NCI-H1105 treated with DMSO at 0.1 percent for 48 hours (cell line): ENCODE measurements around the gene TMIGD1.
"Not testable (repeated sequence)": the region's sequence is repeated elsewhere in the genome, so short reads cannot be mapped to it uniquely, and the experiment has no call there.

Experiments
- DNase-seq: peaks from one replicate; lab custom pipeline; 2025; lab: John Stamatoyannopoulos, UW

TMIGD1 gene

DNA sequence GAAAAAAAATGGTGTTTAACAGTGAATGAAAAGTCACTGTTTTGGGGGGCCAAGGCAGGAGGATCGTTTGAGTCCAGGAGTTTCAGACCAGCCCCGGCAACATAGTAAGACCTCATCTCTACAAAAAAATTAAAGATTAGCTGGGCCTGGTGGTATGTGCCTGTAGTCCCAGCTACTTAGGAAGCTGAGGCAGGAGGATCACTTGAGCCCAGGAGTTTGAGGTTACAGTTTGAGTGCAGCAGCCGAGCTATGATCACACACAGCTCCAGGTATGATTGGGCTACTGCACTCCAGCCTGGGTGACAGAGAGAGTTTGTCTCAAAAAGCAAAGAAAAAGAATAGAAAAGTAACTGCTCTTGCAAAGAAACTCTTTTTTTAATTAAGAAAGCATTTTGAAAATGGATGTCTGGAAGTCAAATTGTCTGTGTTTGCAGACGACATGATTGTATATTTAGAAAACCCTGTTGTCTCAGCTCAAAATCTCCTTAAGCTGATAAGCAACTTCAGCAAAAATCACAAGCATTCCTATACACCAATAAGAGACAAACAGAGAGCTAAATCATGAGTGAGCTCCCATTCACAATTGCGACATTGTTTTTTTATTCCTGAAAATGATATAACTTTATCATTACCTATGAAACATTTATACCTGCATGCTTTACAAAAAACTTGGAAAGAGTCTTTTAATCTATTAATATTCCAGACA lies 24.4 kb upstream of the TMIGD1 start:
- DNase-seq: no peak

DNA sequence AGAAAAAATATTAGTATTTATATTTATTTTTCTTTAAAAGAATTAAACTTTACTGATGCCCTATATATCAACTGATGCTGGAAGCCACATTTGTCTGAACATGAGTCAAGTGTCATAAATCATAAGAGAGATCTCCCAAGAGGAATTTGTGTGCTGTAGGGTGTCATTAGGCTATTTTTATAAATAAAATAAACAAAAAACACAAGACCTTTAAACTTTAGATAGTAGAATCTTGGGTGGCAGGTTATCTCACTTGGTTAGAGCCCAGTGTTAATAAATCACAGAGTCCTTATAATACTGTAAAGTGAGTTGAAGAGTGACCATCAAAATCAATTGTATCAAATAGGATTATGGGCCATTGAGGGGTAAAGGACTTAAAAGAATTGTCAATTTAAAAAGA lies 23.6 kb upstream of the TMIGD1 start:
- DNase-seq: no peak

DNA sequence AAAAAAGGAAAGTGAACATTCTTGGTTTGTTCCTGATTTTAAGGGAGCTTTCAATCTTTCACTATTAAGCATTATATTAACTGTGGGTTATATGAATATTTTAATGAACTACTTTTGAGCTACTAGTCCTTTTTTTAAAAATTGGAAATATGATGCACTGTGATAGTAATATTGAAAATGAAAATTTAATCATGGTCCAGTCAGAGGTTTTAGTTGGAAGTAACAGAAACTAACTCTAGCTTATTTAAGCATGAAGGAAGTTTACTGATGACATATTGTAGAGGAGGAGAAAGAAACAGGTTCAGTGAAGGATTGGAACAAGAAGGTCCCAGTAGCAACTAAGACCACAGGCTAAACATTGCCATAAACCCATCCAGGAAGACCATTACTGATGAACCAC lies 20.8 kb upstream of the TMIGD1 start:
- no peak for DNase-seq

DNA sequence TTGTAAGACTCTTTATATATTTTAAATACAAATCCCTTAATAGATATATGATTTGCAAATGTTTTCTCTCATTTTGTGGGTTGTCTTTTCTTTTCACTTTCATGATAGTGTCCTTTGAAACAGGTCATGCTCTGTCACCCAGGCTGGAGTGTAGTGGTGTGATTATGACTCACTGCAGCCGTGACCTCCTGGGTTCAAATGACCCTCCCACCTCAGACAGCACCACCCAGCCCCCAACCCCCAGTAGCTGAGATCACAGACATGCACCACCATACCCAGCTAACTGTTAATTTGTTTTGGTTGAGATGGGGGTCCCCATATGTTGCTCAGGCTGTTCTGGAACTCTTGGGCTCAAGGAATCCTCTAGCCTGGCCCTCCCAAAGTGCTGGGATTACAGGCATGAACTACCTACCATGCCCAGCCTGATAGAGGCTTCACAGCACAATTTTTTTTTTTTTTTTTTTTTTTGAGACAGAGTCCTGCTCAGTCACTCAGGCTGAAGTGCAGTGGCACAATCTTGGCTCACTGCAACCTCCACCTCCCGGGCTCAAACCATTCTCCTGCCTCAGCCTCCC lies 18.5 kb upstream of the TMIGD1 start:
- DNase-seq: no peak

DNA sequence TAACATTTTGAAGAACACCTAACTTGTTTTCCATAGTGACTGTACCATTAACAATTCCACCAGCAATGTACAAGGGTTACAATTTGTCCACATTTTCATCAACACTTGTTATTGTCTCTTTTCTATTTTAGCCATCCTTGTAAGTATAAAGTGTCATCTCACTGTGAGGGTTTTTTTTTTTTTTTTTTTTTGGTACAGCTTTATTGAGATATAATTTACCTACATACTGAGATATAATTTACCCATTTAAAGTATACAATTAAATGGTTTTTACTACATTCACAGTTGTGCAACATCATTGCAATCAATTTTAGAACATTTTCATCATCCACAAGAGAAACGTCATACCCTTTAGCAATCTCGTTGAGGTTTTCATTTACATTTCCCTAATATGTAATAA lies 17.9 kb upstream of the TMIGD1 start:
- no peak for DNase-seq

DNA sequence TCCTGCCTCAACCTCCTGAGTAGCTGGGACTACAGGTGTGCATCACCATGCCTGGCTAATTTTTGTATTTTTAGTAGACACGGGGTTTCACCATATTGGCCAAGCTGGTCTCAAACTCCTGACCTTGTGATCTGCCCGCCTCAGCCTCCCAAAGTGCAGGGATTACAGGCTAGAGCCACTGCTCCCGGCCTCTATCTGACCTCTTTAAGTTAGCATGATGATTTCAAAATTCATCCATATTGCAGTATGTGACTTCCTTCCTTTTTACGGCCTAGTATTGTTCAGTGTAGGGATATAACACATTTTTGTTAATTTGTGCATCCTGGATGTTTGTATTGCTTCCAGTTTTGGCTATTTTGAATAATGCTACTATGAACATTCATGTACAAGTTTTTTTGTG lies 17.4 kb upstream of the TMIGD1 start:
- DNase-seq: not testable (repeated sequence)

DNA sequence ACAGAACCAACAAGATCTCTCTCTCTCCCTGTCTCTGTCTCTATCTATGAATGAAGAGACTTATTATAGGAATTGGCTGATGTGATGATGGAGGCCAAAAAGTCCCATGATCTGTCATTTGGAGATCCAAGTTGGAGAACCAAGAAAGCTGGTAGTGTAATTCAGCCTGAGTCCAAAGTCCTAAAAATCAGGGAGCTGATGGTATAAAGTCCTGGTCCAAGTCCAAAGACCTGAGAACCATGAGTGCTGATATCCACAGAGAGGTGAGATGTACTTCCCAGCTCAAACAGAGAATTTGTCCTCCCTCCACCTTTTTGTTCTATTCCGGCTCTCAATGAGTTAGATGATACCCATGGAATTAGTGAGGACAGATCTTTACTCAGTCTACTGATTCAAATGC lies 15.4 kb upstream of the TMIGD1 start:
- no peak for DNase-seq

DNA sequence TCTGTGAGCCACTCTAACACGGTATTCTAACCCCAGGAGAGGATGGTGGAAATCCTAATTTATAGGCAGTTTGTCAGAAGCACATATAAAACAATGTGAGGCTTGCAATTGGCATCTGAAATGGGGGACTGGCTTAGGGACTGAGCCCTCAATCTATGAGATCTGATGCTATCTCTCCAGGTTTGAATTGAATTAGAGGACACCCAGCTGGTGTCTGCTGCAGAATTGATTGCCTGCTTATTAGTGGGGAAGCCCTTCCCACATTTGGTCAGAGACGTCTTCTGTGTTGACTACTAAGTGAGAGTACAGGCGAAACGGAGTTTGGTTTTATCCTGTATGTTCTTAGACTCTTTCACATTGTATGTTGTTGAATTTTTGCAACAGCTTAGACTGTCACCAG lies 13.6 kb upstream of the TMIGD1 start:
- DNase-seq: no peak

DNA sequence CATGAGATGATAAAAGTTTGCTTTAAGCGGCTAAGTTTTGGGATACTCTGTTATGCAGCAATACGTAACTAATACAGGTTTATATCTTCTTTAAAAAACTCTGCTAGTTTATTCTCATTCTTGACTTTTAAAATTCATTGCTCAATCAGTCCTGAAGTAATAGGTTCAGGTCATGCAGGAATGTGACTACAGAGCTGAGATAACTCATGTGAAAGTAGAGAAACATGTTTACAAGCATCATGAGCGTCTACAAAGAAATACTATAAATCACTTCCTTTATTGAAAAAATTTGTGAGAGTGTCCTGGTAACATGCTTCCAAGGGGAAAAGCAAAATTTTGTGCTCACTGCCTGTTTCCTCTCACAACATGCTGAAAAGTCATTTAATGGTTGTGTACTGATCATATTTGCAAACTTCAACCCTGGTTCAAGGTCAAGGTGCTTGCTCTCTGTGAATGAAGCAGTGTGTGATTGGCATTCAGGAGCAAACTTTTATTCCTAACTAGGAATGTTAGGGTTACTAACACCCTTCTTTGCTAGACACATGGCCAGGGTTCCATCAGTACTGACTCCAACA lies 12.5 kb upstream of the TMIGD1 start:
- no peak for DNase-seq

DNA sequence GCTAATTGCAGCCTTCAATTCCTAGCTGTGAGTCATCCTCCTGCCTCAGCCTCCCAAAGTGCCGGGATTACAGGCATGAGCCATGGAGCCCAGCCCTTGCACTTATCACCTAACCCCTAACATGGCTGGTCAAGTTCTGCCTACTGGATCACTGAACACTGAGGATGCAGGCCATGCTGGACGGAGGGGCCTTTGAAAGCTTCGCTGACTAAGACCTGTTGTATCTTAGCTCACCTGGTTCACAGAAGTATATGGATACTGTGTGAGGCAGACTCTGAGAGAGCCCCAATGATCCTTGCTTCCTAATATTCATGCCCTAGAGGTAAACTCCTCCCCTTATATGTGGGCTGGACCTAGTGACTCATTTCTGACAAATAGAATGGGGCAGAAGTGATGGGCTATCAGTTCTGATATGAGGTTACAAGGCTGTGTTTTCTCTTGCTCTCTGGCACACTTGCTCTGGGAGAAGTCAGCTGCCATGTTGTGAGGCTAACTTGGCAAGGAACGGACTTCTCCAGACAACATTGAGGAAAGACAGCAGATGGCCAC lies 11.7 kb upstream of the TMIGD1 start:
- DNase-seq: no peak

DNA sequence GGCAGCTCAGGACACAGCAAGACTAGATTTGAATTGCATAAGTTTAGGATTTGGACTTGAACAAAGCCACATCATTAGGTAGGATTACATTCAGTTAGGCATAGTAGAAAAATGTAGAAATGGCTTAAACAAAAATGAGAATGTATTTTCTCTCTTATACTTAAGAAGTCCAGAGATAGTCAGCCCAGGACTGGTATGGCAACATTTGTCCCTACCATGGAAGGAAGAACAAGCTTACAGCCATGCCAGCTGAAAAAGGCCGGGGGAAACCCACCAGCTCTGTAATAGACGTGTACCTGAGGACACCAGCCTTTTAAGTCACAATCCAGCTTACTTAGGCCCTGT lies 11.2 kb upstream of the TMIGD1 start:
- no peak for DNase-seq

DNA sequence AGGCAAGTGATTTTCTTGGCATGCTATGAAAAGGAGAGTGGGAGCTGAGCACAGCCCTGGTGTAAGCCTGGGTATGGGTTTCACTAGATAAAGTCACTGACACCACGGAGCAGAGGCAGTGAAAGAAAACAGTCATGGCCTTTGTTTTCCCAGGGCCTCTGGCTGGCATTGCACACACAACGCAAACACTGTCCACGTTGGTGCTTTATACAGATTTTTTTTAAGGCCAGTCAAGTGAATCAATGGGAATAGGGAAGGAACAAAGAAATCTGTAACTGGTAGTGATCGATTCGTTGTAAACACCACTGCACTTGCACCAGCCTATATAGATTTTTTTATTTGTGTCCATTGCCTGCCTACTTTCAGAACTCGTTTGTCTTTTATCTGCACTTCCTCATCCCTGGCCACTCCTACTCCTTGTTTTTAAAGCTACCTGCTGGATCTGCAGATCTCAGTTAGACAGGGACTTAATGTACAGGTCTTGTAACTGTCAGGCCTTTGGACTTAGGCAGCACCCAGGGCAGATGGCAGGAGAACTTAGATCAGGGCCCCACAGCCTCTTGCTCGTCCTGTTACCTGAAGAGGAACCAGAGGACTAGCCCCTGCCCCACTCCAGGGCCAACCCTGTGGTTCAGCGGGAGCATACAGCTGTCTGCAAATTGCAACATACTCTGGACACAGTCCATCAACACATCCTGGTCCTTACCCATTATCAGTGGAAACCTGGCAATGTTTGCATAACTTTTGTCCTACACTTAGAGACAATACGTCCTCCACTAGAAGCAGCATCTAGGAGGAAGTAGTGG lies 10.6 kb upstream of the TMIGD1 start:
- peak; percentile 33 for DNase-seq

DNA sequence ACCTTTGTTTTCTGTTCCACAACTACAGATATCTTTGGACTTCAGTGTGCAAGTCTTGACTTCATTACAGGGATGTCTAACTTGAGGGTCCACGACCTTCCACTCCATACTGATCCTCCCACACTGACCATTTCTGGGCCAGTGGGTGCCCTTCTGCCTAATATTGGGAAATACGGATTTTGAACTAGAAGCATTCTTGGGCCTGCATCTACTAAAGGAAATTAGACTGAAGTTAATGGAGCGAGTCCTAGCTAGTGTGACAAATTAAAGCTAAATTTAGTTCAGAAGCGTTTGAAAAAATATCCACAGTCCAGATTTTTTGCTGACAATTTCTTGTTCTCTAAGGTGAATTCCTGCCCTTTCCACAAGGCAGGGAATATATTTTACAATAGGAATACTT lies 9.9 kb upstream of the TMIGD1 start:
- DNase-seq: no peak

DNA sequence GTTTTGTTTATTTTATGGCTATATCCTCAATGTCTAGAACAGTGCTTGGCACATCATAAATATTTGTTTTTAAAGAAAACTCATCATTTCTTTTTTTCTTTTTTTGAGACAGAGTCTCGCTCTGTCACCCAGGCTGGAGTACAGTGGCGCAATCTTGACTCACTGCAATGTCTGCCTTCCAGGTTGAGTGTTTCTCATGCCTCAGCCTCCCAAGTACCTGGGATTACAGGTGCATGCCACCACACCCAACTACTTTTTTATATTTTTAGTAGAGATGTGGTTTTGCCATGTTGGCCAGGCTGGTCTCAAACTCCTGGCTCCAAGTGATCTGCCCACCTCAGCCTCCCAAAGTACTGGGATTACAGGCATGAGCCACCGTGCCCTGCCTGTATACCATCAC lies 9.4 kb upstream of the TMIGD1 start:
- DNase-seq: not testable (repeated sequence)

DNA sequence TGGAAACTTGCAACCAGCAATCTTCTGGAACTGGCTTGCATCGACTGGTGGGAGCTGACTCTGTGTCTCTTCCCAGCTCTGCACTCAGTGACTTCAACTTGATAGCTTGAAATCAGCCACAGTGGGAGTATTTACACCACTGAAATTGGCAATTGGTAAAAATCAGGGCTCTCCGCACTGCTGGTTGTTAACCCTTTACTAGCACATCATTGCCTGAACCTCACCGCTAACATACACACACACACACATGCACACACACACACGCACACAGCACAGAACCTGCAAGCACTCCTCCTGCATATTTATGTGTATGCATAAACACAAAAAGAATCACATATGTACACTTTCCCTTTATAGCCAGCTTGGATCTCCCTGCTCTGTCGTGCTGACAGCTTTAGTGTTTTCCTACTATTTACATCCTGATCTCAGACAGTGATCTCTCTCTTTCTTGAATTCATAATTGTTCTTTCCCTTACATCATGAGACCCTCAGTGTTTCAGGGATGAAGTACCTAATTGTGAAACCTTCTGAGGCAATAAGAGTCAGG lies 7.9 kb upstream of the TMIGD1 start:
- no peak for DNase-seq

DNA sequence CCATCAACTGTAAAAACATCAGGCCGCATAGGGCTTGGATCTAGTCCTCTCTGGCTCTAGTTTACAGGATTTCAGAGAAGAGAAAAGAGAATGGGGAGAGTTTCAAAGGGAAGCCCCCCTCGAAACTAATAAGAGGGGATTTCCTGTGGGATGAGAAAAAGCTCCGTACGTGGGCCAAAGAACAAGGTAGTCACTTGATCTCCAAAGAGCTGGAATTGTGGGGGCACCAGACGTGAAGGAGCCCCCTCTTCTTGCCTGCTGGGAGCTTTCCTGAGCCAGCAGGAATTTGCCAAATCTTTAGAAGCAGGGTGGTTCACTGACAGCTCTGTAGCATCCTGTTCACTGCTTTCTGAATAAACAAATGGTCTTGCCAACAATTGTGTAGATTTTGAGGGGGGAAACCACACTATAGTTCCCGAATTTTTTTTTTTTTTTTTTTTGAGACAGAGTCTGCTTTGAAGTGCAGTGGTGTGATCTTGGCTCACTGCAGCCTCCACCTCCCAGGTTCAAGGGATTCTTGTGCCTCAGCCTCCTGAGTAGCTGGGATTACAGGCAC lies 7.0 kb upstream of the TMIGD1 start:
- no peak for DNase-seq

DNA sequence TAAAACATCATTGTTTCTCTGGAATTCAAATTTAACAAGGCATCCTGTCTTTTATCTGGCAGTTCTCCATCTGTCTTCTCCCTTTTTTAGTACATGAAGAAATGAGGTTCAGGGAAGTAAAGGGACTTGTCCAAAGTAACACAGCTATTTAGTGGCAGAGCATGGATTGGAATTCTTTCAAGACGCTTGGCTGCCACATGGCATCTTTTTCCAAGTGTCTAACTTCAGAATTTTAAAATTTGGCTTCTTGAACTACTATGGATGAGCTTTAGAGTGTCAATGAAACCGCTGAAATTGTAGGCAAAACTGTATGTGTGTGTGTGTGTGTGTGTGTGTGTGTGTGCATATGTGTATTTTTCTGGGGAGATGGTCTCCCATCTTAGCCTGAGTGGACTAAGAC lies 5.2 kb upstream of the TMIGD1 start:
- no peak for DNase-seq

DNA sequence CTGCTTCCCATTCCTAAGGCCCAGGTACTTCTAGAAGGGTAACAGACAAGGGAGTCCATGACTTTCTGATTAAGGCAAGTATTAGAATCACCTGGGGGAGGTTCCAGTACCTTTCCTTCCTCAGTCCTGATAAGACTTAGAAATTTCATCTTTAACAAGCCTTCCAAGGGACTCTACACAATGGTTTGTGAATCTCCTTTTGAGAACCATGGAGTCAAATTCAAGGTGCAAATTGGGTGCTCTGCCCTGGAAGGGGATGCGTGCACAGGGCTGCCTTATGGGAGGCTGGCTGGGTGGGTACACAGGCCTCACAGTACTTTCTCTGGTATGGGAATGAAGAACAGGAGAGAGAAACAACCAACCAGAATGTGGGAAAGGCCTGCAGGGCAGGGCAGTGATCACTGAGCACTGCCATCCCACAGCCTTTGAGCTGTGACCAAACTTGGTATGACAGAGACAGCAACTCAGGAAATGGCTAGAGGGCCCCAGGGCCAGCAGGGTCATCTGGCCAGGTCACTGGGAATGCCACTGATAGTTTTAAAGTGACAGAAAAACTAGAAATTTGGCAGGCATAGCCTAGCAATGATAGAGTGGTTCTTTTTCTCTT lies 3.6 kb upstream of the TMIGD1 start:
- DNase-seq: no peak

DNA sequence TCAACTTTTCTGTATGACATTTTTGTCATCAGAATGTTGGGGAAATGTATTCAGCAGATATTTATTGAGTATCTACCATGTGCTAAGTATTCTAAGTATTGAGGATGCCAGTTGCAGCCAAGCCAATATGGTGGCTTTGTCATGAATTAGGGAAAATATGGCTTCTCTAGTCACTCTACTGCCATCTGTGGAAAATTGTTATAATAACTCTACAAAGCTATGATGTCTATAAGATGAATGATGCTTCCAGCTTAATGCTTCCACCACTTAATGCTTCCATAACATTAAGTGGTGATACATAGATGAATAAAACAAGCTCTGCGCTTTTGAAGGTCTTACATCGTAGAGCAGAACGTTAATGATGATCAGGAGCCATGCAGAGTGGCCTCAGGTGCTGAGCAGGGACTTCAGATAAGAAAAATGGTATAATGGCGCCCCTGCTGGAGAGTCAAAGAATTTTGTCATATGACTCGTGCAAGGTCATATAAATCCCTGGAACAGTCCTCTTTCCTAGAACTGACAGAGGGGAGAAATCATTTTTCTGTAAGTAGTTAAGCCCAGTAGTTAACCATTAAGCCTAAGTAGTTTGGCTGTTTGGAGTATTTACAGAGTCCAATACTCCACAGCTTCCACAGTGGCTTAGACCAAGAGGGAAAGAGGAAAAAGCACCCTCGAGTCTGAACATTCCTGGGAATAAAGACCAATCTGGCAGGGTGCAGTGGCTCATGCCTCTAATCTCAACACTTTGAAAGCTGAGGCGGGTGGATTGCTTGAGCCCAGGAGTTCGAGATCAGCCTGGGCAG lies 2.7 kb upstream of the TMIGD1 start:
- peak; percentile 90 for DNase-seq

DNA sequence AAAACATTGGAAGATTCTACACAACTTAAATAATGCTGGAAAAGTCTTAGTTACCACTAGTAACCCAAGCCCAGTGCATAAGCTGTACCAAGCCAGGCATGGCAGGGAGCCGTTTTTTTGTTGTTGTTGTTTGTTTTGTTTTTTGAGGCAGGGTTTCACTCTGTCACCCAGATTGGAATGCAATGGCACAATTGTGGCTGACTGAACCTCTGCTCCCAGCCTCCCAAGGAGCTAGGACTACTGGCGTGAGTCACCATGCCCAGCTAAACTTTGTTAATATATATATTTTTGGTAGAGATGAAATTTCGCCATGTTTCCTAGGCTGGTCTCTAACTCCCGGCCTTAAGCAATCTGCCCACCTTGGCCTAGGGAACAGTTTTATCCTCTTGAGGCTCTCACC lies 564 bp upstream of the TMIGD1 start:
- DNase-seq: no peak

DNA sequence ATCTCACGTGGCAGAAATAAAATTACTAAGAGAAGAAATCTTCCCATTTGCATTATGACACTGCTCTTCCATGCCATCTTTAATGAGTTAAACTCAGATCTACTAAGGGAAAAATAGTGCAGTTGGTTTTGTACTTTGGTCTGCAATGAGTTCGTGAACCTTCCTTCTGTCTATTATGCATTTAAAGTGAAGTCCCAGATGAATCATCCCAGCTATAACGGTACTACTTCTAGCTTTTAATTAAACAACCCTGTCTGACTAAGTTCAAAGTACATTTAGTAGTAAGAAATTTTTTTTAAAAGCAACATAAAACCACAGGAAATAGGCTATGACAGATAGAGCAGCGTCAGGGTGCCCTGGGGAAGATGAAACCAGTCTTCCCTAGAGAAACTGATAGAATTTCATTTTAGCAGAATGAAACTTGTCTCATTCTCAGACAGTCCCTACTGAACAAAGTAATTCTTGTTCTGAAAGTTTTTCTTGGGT lies 1.8 kb downstream of the TMIGD1 start:
- DNase-seq: no peak
